Stimulated activated CD4-positive, alpha-beta T cell treated with anti-CD3 and anti-CD28 coated beads, TNF-alpha, amount 100 ng/mL, for 48 hours (primary cell): Measurements from ENCODE around the gene DUOX2.
"Not testable (repeated sequence)": the region's sequence is repeated elsewhere in the genome, so short reads cannot be mapped to it uniquely, and the experiment has no call there.

Experiments
- DNase-seq, 3 donors: peaks; one replicate each; pipeline ENCODE4 v3.0.0-alpha.2; 2020; ENCODE audit warnings: low read depth in 3 of 3

The DUOX2 gene

GRCh38 chr15:45073602-45074001 lies 40.4 kb downstream of the DUOX2 start:
- DNase-seq = not testable (repeated sequence)

DNA sequence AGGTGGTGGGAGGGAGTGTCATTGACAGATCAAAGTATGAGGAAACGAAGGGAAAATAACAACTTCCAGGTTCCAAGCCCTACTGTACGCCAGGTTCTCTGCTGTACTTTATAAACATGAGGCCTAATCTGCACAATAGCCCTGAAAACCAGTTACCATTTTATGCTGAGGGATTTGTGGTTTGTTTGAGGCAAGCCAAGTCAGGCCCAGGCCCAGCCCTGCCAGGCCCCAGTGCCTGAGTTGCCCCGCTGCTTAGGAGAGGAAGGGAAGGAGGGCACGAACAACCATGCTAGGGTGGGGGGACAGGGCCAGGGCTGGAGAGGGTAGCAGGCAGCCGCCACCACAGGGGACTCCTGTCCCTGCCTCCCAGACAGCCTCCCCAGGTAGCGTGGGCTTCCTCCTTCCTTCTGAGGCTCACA lies 44.0 kb downstream of the DUOX2 start:
- DNase-seq = not testable (repeated sequence)

GRCh38 chr15:45064386-45064785 lies 49.6 kb downstream of the DUOX2 start:
- no peak for DNase-seq

- DNase-seq = not testable (repeated sequence)
Observed at GRCh38 chr15:45062301-45062700, 51.7 kb downstream of the DUOX2 start.

GRCh38 chr15:45058690-45059675 lies 55.0 kb downstream of the DUOX2 start:
- not testable (repeated sequence) for DNase-seq

DNA sequence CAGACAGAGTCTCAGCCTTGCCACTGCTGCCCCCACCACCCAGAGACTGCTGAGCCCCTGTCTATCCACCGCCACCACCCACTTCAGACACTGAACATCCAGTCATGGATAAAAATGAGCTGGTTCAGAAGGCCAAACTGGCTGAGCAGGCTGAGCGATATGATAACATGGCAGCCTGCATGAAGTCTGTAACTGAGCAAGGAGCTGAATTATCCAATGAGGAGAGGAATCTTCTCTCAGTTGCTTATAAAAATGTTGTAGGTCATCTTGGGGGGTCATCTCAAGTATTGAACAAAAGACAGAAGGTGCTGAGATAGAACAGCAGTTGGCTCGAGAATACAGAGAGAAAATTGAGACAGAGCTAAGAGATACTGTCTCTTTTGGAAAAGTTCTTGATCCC lies 61.3 kb downstream of the DUOX2 start:
- DNase-seq = not testable (repeated sequence)

DNA sequence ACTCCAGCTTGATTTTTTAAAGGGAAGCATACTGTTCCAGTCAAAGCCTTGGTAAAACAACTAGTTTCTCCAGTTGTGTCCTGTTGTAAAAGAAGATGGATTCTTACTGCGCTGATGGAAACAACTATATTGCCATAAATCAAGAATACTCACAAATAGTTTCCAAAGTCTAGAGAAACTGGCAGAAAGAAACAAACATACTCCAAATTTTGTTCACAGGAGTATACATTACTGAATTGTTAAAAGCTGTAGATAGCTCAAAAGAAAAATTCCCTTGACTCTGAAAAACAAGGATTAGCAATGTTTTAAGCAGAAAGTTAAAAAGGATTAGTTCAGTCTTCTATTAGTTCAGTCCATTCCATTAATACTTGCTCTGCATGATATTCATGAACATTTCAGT lies 63.4 kb downstream of the DUOX2 start:
- no peak for DNase-seq

DNA sequence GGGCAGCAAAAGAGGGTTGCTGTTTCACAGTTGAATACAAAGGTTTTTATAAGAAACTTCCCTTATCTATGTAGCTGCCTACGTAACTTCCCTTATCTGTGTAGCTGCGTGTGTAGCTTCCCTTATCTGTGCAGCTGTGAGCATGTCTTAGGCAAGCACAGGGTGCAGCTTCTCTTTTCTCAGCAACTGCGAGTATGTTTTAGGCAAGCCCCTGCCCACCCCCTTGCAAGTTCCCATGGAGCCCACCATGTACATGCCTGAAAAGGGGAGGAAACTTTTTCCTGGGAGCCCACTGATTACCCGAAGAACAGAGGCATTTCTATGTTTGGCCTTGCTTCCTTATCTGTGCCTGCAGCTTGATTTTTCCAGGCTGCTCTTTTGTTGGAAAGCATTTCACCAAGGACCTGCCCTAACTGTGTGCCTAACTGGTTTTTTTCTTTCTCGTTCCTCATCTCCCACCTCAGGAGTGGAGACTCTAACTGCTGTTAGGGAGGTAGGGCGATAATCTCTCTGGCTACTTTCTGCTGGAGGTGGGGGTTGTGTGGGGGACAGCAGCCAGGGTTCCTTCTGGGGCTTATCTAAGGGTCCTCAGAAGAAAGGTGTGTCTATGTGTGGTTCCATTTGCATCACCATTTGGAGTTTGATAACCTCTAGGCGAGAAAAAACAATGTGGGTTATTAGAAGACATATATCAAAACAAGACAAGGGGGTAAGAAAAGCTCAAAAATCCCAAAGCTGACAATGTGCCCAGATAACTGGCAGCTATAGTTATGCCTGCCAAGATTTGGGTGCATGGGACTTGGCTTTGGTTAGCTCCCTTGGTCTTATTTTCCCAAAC lies 65.0 kb downstream of the DUOX2 start:
- DNase-seq = no peak

- DNase-seq = not testable (repeated sequence)
Observed at GRCh38 chr15:45048449-45048793, 65.6 kb downstream of the DUOX2 start.

DNA sequence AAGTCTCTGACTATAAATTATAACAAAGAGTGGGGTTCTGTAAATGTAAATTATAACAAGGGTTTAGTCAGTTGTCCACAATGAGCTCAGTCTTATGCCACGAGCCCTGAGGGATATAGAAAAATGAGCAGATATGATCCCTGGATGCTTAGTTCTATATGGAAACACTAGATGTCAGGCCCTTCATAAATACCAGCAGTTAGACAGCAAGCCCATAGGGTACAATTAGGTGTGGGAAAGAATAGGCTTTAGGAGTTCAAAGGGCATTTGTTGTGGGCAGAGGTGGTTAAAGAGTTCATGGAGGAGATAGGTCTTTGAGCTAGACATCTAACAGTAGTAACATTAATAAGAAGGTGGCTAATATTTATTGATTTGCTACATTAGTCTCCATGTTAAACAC lies 69.7 kb downstream of the DUOX2 start:
- not testable (repeated sequence) for DNase-seq

DNA sequence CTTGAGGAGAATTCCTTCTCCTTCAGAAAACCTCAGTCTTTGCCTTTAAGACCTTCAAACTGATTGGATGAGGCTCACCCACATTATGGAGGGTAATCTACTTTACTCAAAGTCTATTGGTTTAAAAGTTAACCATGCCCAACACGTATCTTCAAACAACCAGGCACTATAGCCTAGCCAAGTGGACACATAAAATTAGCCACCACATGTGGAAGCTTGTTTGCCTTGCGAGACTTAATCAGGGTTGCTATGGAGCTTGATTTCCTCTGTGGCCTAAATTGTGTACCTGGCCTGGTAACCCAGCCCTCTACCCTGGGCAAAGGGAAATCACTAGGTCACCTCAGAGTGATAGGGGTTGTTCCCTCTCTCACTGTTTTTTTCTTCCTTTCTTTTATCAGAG lies 71.1 kb downstream of the DUOX2 start:
- not testable (repeated sequence) for DNase-seq
